ENCODE measurements around the gene DCUN1D4. TPM values are rescaled to one million over a fixed set of nuclear protein-coding genes. Genes with fewer than 3 reads are reported as not detected.
A peak's percentile ranks its signal among the peaks of the same experiment; 100 is the strongest.

The DCUN1D4 gene
- total RNA-seq, 4 donors from 2014 or later = 35.0 to 80.4 (median 40.6) TPM

GRCh38 chr4:51894059-51894645 is 51.2 kb downstream of the DCUN1D4 start:
- no peak overlapping the region for H3K27ac ChIP-seq
- peaks cover 0 to 24% (median 0%) of the 10 kb centered on the region in 4 donors for H3K4me1 ChIP-seq

GRCh38 chr4:51895158-51895557 is 52.2 kb downstream of the DCUN1D4 start:
- peaks cover 0 to 40% (median 0%) of the 10 kb centered on the region in 3 donors for H3K36me3 ChIP-seq
- H3K27ac ChIP-seq = peak overlapping the region in 2 of 4 donors; percentile 26 to 28
- peaks cover 0 to 24% (median 0%) of the 10 kb centered on the region in 4 donors for H3K4me1 ChIP-seq
- no peak for TF ChIP-seq CTCF (IDR thresholded peaks at IDR 0.05)
- no peak for TF ChIP-seq EP300 (IDR thresholded peaks at IDR 0.05)
- no peak for TF ChIP-seq POLR2A (IDR thresholded peaks at IDR 0.05)
- DNase-seq (ENCODE audit: low spot score in 2 of 2) = no peak
- no peak overlapping the region for H3K4me3 ChIP-seq
- WGBS, 2 donors = 71 to 78% methylated on average over 3 of the region's 3 CpGs
- H3K9me3 ChIP-seq = no peaks in the 10 kb centered on the region
- H3K27me3 ChIP-seq = no peaks in the 10 kb centered on the region

More at GRCh38 chr4:51894059-51894645, 51.2 kb downstream of the DCUN1D4 start:
- no peak for DNase-seq (ENCODE audit: low spot score in 2 of 2)
- TF ChIP-seq CTCF (IDR thresholded peaks at IDR 0.05) (no peak), POLR2A (IDR thresholded peaks at IDR 0.05) (no peak), EP300 (IDR thresholded peaks at IDR 0.05) (no peak)
- WGBS, 2 donors = 76 to 89% methylated on average over 1 of the region's 1 CpG
- H3K9me3 ChIP-seq = no peaks in the 10 kb centered on the region
- no peak overlapping the region for H3K4me3 ChIP-seq
- H3K36me3 ChIP-seq = peaks cover 0 to 47% (median 0%) of the 10 kb centered on the region in 3 donors
- no peaks in the 10 kb centered on the region for H3K27me3 ChIP-seq

- Histone ChIP-seq H3K27me3 (no peaks in the 10 kb centered on the region), H3K4me1 (peaks cover 0 to 24% (median 0%) of the 10 kb centered on the region in 4 donors), H3K9me3 (no peaks in the 10 kb centered on the region), H3K27ac (peak overlapping the region in 2 of 4 donors; percentile 26 to 48), H3K36me3 (peaks cover 0 to 39% (median 0%) of the 10 kb centered on the region in 3 donors), H3K4me3 (no peak overlapping the region)
- 35 to 40% methylated on average over 2 of the region's 2 CpGs for WGBS, 2 donors
- TF ChIP-seq CTCF (IDR thresholded peaks at IDR 0.05) = peak; percentile 66 to 85 (median 68)
- no peak for TF ChIP-seq POLR2A (IDR thresholded peaks at IDR 0.05)
- peak; percentile 21 to 79 for DNase-seq (ENCODE audit: low spot score in 2 of 2)
Observed at GRCh38 chr4:51895816-51896408, 53.0 kb downstream of the DCUN1D4 start.

GRCh38 chr4:51901363-51901762 is 58.4 kb downstream of the DCUN1D4 start:
- H3K36me3 ChIP-seq = peaks cover 0 to 40% (median 0%) of the 10 kb centered on the region in 3 donors
- no peak overlapping the region for H3K27ac ChIP-seq
- no peaks in the 10 kb centered on the region for H3K9me3 ChIP-seq
- no peak for TF ChIP-seq POLR2A (IDR thresholded peaks at IDR 0.05)
- no peak for TF ChIP-seq EP300 (IDR thresholded peaks at IDR 0.05)
- TF ChIP-seq CTCF (IDR thresholded peaks at IDR 0.05) = no peak
- no peaks in the 10 kb centered on the region for H3K27me3 ChIP-seq
- 78 to 85% methylated on average over 5 of the region's 5 CpGs for WGBS, 2 donors
- peaks cover 0 to 4% (median 0%) of the 10 kb centered on the region in 4 donors for H3K4me1 ChIP-seq
- DNase-seq (ENCODE audit: low spot score in 2 of 2) = no peak
- H3K4me3 ChIP-seq = no peak overlapping the region

Measured in tibial nerve (tissue), 4 donors.